HepG2 (cell line): ENCODE results near the gene NHERF2. TPM values are rescaled to one million over a fixed set of nuclear protein-coding genes. Genes with fewer than 3 reads are reported as not detected.

Experiments used
- RFX5 ChIP-seq: IDR thresholded peaks from 2 replicates; pipeline ENCODE4 v1.6.1; 2011; ENCODE audit warnings: low read depth, low read length, improper control_type of control experiment
- SOX6 ChIP-seq, 2 experiments: fragments of 450-650 bp in 1 of 2; sonication (generic) in 1 of 2; formaldehyde crosslinking in 1 of 2; IDR thresholded peaks; 2 replicates each; pipeline versions ENCODE4 v1.4.0 to v1.6.1; 2017 to 2020; ENCODE audit warnings: antibody characterized with exemption in 1 of 2, mild to moderate bottlenecking in 1 of 2, missing genetic modification reagents in 1 of 2
- ZFP82 ChIP-seq: sonication (generic); formaldehyde crosslinking; IDR thresholded peaks from 2 replicates; pipeline ENCODE4 v1.5.1; 2020; ENCODE audit warnings: mild to moderate bottlenecking, missing genetic modification reagents, borderline replicate concordance
- ZHX2 ChIP-seq, 2 experiments: sonication (generic) in 1 of 2; formaldehyde crosslinking in 1 of 2; IDR thresholded peaks; 2 replicates each; pipeline versions ENCODE4 v1.6.1 to v1.9.0; 2014 to 2022; ENCODE audit warnings: antibody characterized with exemption in 1 of 2, borderline replicate concordance in 1 of 2, inconsistent platforms in 1 of 2, low read depth in 1 of 2, missing genetic modification reagents in 1 of 2
- ZNF317 ChIP-seq: sonication (generic); formaldehyde crosslinking; IDR thresholded peaks from 2 replicates; pipeline ENCODE4 v1.5.0; 2020; ENCODE audit warnings: mild to moderate bottlenecking, missing genetic modification reagents
- ZNF670 ChIP-seq: sonication (generic); formaldehyde crosslinking; IDR thresholded peaks from 2 replicates; pipeline ENCODE4 v1.8.0; 2022; ENCODE audit warnings: mild to moderate bottlenecking, missing genetic modification reagents, borderline replicate concordance
- ZSCAN31 ChIP-seq: sonication (generic); formaldehyde crosslinking; IDR thresholded peaks from 2 replicates; pipeline ENCODE4 v1.5.0; 2020; ENCODE audit warnings: low read depth, mild to moderate bottlenecking, missing genetic modification reagents
- polyA plus RNA-seq, 8 experiments: library from polyadenylated mRNA; depleted of rRNA in 3 of 8; stranded (reverse) in 7 of 8; unstranded in 1 of 8; fragments of >200 nt; fragmentation: Illumina TruSeq in 4 of 8; extraction: Trizol in 4 of 8; gene quantifications; 2 replicates each; pipeline versions ENCODE4 v1.2.1 to v1.2.3, GENCODE V29; 2011 to 2016; ENCODE audit warnings: low read depth in 4 of 8, missing spikeins in 1 of 8, mixed read lengths in 1 of 8; ENCODE audit not compliant: insufficient read depth in 1 of 8
- total RNA-seq, 5 experiments: library from RNA; depleted of rRNA; stranded (reverse); fragments of >200 nt; fragmentation: Illumina TruSeq; extraction: Trizol; gene quantifications; 2 replicates each; pipeline ENCODE4 v1.2.3, GENCODE V29; 2016; ENCODE audit warnings: low read depth in 1 of 5

The NHERF2 gene
- total and polyA plus RNA-seq, 2 of the 13 experiments (the other 11 are each of a cell fraction or from before 2014, with no cell fraction given), result 23.7 to 39.3 TPM

- TF ChIP-seq ZHX2 (IDR thresholded peaks at IDR 0.05; ENCODE audit: low read depth), result no peak
- no peak for TF ChIP-seq ZHX2 (CRISPR knock-in tag; IDR thresholded peaks at IDR 0.05; ENCODE audit: borderline replicate concordance)
- no peak for TF ChIP-seq SOX6 (IDR thresholded peaks at IDR 0.05)
- no peak for TF ChIP-seq SOX6 (CRISPR knock-in tag; IDR thresholded peaks at IDR 0.05)
- no peak for TF ChIP-seq ZSCAN31 (CRISPR knock-in tag)
- no peak for TF ChIP-seq ZFP82 (CRISPR knock-in tag)
- no peak for TF ChIP-seq ZNF670 (CRISPR knock-in tag)
- no peak for TF ChIP-seq RFX5
- no peak for TF ChIP-seq ZNF317 (CRISPR knock-in tag)
These were observed 25.0 kb upstream of the NHERF2 start (continued) for GRCh38 chr16:2001456-2002355.
